HUDEP-2 (cell line): Measurements from ENCODE around the gene ERC2.
"Not testable (repeated sequence)": the region's sequence is repeated elsewhere in the genome, so short reads cannot be mapped to it uniquely, and the experiment has no call there.

Source experiments
- DNase-seq, 76 experiments: peaks; one replicate each; lab custom pipeline; 2025; ENCODE audit not compliant: unreplicated experiment in 76 of 76; lab: John Stamatoyannopoulos, UW

ERC2 gene

GRCh38 chr3:55870594-55870993 is 597.7 kb downstream of the ERC2 start:
- no peak for DNase-seq

- no peak for DNase-seq
Measured at GRCh38 chr3:55868347-55868746, 599.9 kb downstream of the ERC2 start.

GRCh38 chr3:55863028-55863427 is 605.2 kb downstream of the ERC2 start:
- no peak for DNase-seq

- no peak for DNase-seq
Measured at GRCh38 chr3:55860049-55860721, 608.1 kb downstream of the ERC2 start.

- DNase-seq = no peak
Measured at GRCh38 chr3:55859305-55859704, 609.0 kb downstream of the ERC2 start.

GRCh38 chr3:55858727-55859126 is 609.5 kb downstream of the ERC2 start:
- DNase-seq = no peak

GRCh38 chr3:55858302-55858701 is 610.0 kb downstream of the ERC2 start:
- no peak for DNase-seq

GRCh38 chr3:55857633-55858032 is 610.6 kb downstream of the ERC2 start:
- DNase-seq = no peak

GRCh38 chr3:55855311-55855710 is 613.0 kb downstream of the ERC2 start:
- DNase-seq = no peak

GRCh38 chr3:55854494-55854893 is 613.8 kb downstream of the ERC2 start:
- DNase-seq = no peak

- no peak for DNase-seq
Measured at GRCh38 chr3:55852326-55852725, 615.9 kb downstream of the ERC2 start.

GRCh38 chr3:55842204-55842603 is 626.1 kb downstream of the ERC2 start:
- DNase-seq = no peak

GRCh38 chr3:55831876-55832275 is 636.4 kb downstream of the ERC2 start:
- DNase-seq = not testable (repeated sequence)

GRCh38 chr3:55828712-55829111 is 639.6 kb downstream of the ERC2 start:
- DNase-seq = no peak

GRCh38 chr3:55827786-55828185 is 640.5 kb downstream of the ERC2 start:
- DNase-seq = no peak

GRCh38 chr3:55826731-55827496 is 641.4 kb downstream of the ERC2 start:
- DNase-seq = no peak

GRCh38 chr3:55826097-55826496 is 642.2 kb downstream of the ERC2 start:
- DNase-seq = no peak

- DNase-seq = no peak
Measured at GRCh38 chr3:55824406-55824805, 643.9 kb downstream of the ERC2 start.

GRCh38 chr3:55823829-55824228 is 644.4 kb downstream of the ERC2 start:
- no peak for DNase-seq

GRCh38 chr3:55823001-55823400 is 645.3 kb downstream of the ERC2 start:
- no peak for DNase-seq

GRCh38 chr3:55819005-55819404 is 649.3 kb downstream of the ERC2 start:
- DNase-seq = no peak

- DNase-seq = no peak
Measured at GRCh38 chr3:55818485-55818884, 649.8 kb downstream of the ERC2 start.
